Activated CD8-positive, alpha-beta memory T cell treated with anti-CD3 and anti-CD28 coated beads, Interleukin-2, amount 50 U/mL, for 1 hour (primary cell): ENCODE results near the gene CWC22.
"Not testable (repeated sequence)": the region's sequence is repeated elsewhere in the genome, so short reads cannot be mapped to it uniquely, and the experiment has no call there.

Experiments used
- DNase-seq: peaks from one replicate; pipeline ENCODE4 v3.0.0-alpha.2; 2020; ENCODE audit errors: extremely low read depth

The CWC22 gene

DNA sequence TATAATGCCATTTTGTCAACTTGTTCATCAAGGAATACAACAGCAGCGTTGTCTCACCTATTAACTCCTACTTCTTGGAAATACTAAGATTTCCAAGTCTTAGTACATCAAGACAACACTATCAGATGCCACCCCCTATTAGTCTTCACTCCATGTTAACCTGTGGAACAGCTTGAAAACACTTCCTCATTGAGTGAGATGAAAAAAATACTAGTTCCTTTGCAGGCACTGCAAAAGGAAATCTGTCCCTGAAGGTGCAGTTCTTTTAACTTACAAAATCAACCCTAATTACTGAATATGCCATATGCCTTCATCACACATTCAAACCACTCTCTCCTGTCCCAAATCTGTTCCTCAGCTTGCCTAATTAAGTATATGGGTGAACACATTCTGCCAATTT, 4.0 kb downstream of the CWC22 start:
- DNase-seq, result no peak

DNA sequence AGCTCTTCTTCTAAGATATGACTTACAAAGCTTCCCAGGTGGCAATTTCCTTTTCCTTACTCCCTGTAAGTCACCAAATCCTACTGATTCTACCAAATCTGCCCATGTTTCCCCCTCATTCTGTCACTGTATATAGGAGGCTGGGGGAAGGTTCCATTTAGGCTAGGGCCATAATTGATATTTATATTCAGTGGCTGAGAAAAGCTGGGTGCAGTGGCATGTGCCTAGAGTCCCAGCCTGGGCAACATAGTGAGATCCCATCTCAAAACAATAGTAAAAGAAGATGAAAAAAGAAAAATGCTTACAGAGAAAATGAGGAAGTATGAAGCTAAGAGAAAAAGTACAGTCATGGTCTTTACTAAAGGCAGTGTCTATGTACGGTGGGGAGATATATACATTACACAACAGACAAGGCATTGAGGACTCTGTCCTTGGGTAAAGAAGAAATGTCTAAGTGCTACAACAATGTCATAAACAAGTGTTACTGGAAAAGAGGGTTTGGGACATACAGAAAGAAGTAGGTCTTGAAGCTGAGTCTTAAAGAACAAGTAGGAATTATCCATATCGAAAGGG, 4.8 kb downstream of the CWC22 start:
- no peak for DNase-seq

- no peak for DNase-seq
Measured at GRCh38 chr2:180001726-180002125, 5.4 kb downstream of the CWC22 start.

- no peak for DNase-seq
Measured at GRCh38 chr2:180000434-180000833, 6.7 kb downstream of the CWC22 start.

GRCh38 chr2:179999000-179999399, 8.1 kb downstream of the CWC22 start:
- DNase-seq, result no peak

- no peak for DNase-seq
Measured at GRCh38 chr2:179995741-179996515, 11.2 kb downstream of the CWC22 start.

DNA sequence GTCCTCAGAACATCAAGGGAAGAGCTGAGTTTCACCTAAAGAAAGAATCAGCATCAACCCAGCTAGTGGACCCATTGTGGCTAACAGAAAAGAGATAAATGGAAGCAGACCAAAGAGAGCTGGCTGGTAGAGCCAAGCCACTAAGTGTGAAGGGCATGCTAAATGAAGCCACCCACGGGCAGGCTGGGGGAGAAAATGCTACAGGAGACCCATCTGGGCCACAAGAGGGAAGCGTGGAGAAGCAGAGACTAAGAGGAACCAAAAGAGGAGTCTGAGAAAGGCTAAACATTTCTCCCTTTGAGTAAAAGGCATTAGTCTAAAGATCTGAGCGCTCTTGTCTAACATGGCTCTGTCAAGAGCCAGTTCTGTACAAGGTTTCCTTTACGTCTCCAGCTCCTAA, 15.8 kb downstream of the CWC22 start:
- DNase-seq, result no peak

- DNase-seq, result no peak
Measured at GRCh38 chr2:179990676-179991317, 16.3 kb downstream of the CWC22 start.

- DNase-seq, result no peak
Measured at GRCh38 chr2:179987916-179988315, 19.2 kb downstream of the CWC22 start.

DNA sequence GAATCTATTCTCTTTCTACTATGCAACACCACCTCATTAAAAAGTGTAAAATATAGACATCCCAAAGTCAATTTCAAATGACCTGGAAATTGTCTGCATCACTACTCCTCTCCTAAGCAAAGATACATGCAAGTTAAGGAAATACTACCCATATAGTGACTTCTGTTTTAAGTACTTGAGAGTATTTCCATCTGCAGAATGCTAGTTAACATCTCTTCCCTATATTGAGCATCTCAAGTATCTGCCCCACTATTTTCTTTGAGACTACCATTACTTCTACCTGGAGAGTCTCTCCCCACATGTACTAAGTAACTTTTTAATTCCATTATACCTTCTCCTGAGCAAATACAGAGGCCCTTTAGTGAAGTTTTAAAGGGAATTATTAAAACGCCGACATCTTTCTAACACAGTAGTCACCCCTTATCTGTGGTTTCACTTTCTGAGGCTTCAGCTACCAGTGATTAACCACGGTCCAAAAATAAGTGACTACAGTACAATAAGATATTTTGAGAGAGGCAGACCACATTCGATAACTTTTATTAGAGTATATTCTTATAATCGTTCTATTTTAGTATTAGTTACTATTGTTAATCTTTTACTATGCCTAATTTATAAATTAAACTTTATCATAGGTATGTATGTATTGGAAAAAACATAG, 21.8 kb downstream of the CWC22 start:
- DNase-seq, result no peak

DNA sequence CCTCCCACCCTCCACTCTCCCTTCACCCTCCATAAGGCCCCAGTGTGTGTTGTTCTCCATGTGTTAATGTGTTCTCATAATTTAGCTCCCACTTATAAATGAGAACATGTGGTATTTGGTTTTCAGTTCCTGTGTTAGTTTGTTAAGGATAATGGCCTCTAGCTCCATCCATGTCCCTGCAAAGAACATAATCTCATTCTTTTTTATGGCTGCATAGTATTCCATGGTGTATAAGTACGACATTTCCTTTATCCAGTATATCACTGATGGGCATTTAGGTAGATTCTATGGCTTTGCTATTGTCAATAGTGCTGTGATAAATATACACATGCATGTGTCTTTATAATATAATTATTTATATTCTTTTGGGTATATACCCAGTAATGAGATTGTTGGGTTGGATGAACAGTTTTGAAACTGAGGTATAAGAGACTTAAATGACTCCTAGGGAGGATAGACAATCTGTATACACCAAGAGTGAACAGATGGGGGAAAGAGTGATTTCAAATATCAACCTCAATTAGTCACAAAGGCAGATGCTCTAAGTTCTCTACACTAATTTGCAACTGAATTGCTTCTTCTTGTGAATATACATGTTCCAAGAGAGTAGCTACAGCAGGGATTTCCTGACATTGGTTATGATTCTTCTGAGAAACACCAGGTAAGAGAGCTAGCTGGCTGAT, 23.7 kb downstream of the CWC22 start:
- no peak for DNase-seq

DNA sequence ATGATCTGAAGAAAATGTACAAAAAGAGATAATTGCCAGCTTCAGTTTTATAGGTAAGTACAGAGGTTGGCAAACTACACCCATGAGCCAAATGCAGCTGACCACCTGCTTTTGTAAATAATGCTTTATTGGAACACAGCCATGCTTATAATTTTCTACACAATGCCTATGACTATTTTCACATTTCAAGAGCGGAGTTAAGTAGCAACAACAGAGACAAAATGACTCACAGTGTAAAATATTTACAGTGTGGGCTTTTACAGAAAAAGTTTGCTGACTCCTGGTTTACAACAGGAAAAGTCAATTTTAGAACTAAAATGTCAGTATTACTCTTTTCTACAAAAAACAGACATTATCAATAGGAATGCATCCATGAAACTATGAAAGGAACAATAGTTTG, 26.0 kb downstream of the CWC22 start:
- DNase-seq, result no peak

- DNase-seq, result no peak
Measured at GRCh38 chr2:179974761-179975160, 32.3 kb downstream of the CWC22 start.

- no peak for DNase-seq
Measured at GRCh38 chr2:179966778-179967394, 40.2 kb downstream of the CWC22 start.

DNA sequence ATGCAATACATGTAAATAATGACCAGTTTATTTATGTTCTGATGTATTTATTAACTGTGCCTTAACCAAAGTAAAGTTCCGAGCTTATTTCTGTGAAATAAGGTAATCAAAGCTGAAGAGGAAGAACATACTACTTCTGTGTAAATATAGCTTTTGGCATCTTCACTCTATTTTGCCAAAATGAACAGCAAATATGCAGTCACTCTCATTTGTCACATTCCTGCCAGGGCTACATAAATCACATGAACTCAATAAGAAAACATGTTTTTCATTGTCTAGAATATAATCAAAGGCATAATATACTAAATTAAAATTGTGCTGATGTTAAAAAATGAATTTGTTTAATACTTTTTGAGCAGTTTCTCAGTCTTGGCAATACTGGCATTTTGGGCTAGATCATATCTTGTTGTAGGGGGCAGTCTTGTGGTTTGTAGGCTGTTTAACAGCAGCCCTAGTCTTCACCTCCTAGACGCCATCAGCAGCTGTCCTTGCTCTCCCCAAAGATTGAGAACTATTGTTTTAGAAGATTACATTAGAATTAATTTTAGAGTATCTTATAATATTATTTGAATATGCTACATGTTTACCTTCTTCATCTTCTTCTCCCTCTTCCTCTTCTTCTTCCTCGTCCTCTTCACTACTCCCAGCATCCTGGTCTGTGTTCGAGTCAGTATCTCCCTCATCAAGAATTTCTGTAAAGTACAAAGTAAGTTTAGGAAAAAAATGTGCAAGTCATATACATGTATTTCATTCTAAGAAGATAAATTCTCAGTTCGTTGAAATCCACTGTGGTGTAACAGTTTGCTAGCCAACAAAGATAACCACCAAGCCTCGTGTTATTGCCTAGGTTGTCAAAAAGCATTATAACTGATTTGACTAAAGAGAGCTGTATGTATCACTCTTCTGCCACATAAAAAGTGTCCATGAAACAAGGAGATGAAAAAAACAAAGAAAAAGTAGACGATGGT, 41.5 kb downstream of the CWC22 start:
- DNase-seq, result no peak

- no peak for DNase-seq
Measured at GRCh38 chr2:179963626-179964025, 43.5 kb downstream of the CWC22 start.

DNA sequence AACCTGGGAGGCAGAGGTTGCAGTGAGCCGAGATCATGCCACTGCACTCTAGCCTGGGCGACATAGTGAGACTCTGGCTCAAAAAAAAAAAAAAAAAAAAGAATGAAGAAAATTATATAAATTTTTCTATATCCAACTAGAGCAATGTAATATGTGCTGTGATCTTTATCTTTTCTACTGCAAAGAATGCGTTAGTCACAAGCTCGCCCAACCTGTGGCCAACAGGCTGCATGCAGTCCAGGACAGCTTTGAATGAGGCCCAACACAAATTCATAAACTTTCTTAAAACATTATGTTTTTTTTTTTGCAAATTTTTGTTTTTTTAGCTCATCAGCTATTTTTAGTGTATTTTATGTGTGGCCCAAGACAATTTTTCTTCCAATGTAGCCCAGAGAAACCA, 48.8 kb downstream of the CWC22 start:
- DNase-seq, result not testable (repeated sequence)

DNA sequence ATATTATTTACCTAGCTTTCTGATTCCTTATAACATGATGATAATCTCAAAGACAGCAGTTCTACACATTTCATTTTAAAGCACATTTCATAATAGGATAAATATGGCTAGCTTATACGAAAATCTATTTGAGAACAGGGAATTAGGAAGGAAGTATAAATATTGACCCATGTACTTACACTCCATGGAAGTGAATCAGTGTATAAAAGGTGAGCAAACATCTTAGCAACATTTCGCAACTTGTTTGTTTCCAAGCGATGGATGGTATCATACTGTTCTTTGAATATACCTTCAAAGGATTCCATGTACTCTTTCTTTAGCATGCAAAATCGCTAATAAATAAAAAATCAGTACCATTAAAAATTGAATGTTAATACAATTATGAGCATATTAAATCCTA, 53.1 kb downstream of the CWC22 start:
- no peak for DNase-seq

- no peak for DNase-seq
Measured at GRCh38 chr2:179953359-179953758, 53.7 kb downstream of the CWC22 start.

GRCh38 chr2:179952658-179953057, 54.4 kb downstream of the CWC22 start:
- DNase-seq, result no peak
